Fibroblast of villous mesenchyme (primary cell): ENCODE results near the gene VIPR1. TPM values are rescaled to one million over a fixed set of nuclear protein-coding genes. Genes with fewer than 3 reads are reported as not detected.

ENCODE experiments used
- DNase-seq: peaks from one replicate; pipeline ENCODE4 v3.0.0-alpha.2; 2010; ENCODE audit warnings: low read depth
- H3K4me3 ChIP-seq: 2 replicates; pipeline ENCODE4 v1.5.1; 2011; ENCODE audit warnings: low read depth, mild to moderate bottlenecking, low read length
- CTCF ChIP-seq: IDR thresholded peaks from 2 replicates; pipeline ENCODE4 v1.5.1; 2012; ENCODE audit warnings: low read depth, mild to moderate bottlenecking, low read length; ENCODE audit not compliant: insufficient read depth
- total RNA-seq: library from RNA; depleted of rRNA; stranded (reverse); fragments of >200 nt; gene quantifications from 2 replicates; pipeline ENCODE4 v1.2.3, GENCODE V29; 2012

VIPR1 gene
- total RNA-seq, 1 donor, result not detected

GRCh38 chr3:42472555-42472954 lies 29.9 kb upstream of the VIPR1 start:
- no peak for TF ChIP-seq CTCF
- H3K4me3 ChIP-seq, result no peak overlapping the region
- no peak for DNase-seq

GRCh38 chr3:42473083-42473932 lies 29.1 kb upstream of the VIPR1 start:
- H3K4me3 ChIP-seq, result no peak overlapping the region
- TF ChIP-seq CTCF, result no peak
- peak; percentile 56 for DNase-seq

GRCh38 chr3:42476225-42477125 lies 26.0 kb upstream of the VIPR1 start:
- TF ChIP-seq CTCF, result no peak
- DNase-seq, result no peak
- H3K4me3 ChIP-seq, result no peak overlapping the region

- no peak for DNase-seq
- no peak overlapping the region for H3K4me3 ChIP-seq
- no peak for TF ChIP-seq CTCF
These were observed 24.7 kb upstream of the VIPR1 start for GRCh38 chr3:42477696-42478095.

GRCh38 chr3:42478830-42479229 lies 23.6 kb upstream of the VIPR1 start:
- H3K4me3 ChIP-seq, result no peak overlapping the region
- TF ChIP-seq CTCF, result no peak
- DNase-seq, result no peak

GRCh38 chr3:42486814-42487565 lies 15.5 kb upstream of the VIPR1 start:
- no peak overlapping the region for H3K4me3 ChIP-seq
- DNase-seq, result no peak
- no peak for TF ChIP-seq CTCF
